Natural killer cell treated with Interleukin-12 subunit alpha and Interleukin-12 subunit beta and Interleukin-15 and Interleukin-18, amount 100 ng/mL, for 72 hours (primary cell): ENCODE measurements around the gene CLK1. TPM values are rescaled to one million over a fixed set of nuclear protein-coding genes. Genes with fewer than 3 reads are reported as not detected.

Source experiments
- ATAC-seq, 2 donors: fragments of 150-1000 bp; cut with Tn5 transposase in 1 of 2; sonication (Bioruptor Pico), chemical (Tn5 transposase) in 1 of 2; 2 replicates each; pipeline ENCODE4 v1.10.0; 2021
- DNase-seq: peaks from one replicate; pipeline ENCODE4 v3.0.0; 2022; ENCODE audit warnings: low spot score
- H3K27ac Mint-ChIP-seq, 2 donors: 1 replicate in 1 of 2; 2 replicates in 1 of 2; pipeline ENCODE4 v1.8.0; 2022; ENCODE audit warnings: mixed read lengths in 2 of 2, mild to moderate bottlenecking in 1 of 2, moderate library complexity in 1 of 2
- H3K27me3 Mint-ChIP-seq, 2 donors: 1 replicate in 1 of 2; 2 replicates in 1 of 2; pipeline ENCODE4 v1.8.0; 2022; ENCODE audit warnings: mixed read lengths in 2 of 2
- H3K36me3 Mint-ChIP-seq: one replicate; pipeline ENCODE4 v1.8.0; 2022; ENCODE audit warnings: mixed read lengths
- H3K4me1 Mint-ChIP-seq, 2 donors: 1 replicate in 1 of 2; 2 replicates in 1 of 2; pipeline ENCODE4 v1.8.0; 2022; ENCODE audit warnings: low read depth in 2 of 2, mixed read lengths in 2 of 2, mild to moderate bottlenecking in 1 of 2
- H3K4me3 Mint-ChIP-seq: one replicate; pipeline ENCODE4 v1.8.0; 2022; ENCODE audit warnings: mixed read lengths
- H3K9me3 Mint-ChIP-seq: 2 replicates; pipeline ENCODE4 v1.8.0; 2022; ENCODE audit warnings: mixed read lengths
- total RNA-seq, 2 donors: library from RNA; stranded (reverse); gene quantifications; one replicate each; pipeline ENCODE4 v1.2.3, GENCODE V29; 2022

The CLK1 gene
- total RNA-seq, 2 donors from 2014 or later: 108 to 168 TPM

DNA sequence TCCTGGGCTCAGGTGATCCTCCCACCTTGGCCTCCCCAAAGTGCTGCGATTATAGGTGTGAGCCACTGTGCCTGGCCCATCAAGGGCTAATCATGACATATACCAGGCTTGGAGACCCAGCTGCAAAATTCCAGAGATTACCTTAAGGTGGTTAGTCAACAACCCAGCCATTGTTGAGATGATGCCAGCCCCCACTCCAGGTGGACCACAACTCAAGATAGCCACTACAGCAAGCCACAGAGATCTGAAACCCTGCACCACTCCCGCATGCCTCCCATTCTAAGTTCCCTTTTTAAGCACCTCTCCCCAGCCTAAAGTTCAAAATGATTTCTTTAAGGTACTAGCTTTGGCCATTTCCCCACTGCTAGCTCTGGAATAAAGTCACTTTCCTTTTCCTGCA is 4.6 kb upstream of the CLK1 start:
- H3K27ac Mint-ChIP-seq: no peak overlapping the region
- ATAC-seq: no peak
- H3K36me3 Mint-ChIP-seq: peaks cover 1% of the 10 kb centered on the region
- peaks cover 7 to 8% of the 10 kb centered on the region in 2 donors for H3K4me1 Mint-ChIP-seq
- no peak for DNase-seq
- no peaks in the 10 kb centered on the region for H3K27me3 Mint-ChIP-seq
- no peaks in the 10 kb centered on the region for H3K9me3 Mint-ChIP-seq
- no peak overlapping the region for H3K4me3 Mint-ChIP-seq

DNA sequence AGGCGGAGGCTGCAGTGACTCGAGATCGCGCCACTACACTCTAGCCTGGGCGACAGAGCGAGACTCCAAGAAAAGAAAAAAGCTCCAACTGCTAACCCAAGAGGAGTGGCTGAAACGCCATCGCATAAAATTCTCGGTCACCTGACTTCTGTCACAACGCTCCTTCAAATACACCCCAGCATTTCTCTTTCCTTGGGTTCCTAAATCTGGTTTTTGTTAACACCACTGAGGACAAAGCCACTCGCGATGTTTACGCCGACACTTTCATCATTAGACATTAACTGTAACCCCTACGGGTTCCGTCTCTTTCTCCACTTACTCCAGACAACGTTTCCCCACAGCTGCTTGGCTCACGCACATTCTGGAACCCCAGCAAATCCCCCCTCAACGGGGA is 679 bp downstream of the CLK1 start:
- ATAC-seq (no peak), DNase-seq (no peak)
- Mint-ChIP-seq H3K27me3 (no peaks in the 10 kb centered on the region), H3K36me3 (peaks cover 39% of the 10 kb centered on the region), H3K4me1 (peaks cover 35% of the 10 kb centered on the region in 2 donors), H3K27ac (peak overlapping the region; percentile 94 to 96), H3K4me3 (peak overlapping the region; percentile 99), H3K9me3 (no peaks in the 10 kb centered on the region)

DNA sequence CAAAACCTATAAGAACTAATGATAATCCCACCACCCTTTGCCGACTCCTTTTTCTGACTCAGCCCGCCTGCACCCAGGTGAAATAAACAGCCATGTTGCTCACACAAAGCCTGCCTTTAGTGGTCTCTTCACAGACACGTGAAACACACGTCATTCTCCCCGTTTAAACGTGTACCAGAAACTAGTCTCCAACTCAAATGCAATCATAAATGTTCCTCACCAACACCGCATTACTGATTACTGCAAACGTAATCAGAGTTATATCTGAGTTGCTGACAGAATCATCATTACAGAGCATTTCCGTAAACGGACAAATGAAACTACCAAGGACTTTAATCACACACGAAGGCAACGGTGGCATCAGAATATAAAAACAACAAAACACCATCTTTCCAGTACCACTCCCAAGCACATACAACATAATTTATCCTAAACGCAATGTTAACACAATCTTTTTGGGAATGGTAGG is 1.9 kb downstream of the CLK1 start:
- ATAC-seq: peak in 1 of 2 donors; percentile 51
- DNase-seq: peak; percentile 63
- Mint-ChIP-seq H3K27me3 (no peaks in the 10 kb centered on the region), H3K4me1 (peaks cover 43 to 47% of the 10 kb centered on the region in 2 donors), H3K27ac (peak overlapping the region; percentile 94 to 96), H3K4me3 (peak overlapping the region; percentile 99), H3K9me3 (no peaks in the 10 kb centered on the region), H3K36me3 (peaks cover 51% of the 10 kb centered on the region)

DNA sequence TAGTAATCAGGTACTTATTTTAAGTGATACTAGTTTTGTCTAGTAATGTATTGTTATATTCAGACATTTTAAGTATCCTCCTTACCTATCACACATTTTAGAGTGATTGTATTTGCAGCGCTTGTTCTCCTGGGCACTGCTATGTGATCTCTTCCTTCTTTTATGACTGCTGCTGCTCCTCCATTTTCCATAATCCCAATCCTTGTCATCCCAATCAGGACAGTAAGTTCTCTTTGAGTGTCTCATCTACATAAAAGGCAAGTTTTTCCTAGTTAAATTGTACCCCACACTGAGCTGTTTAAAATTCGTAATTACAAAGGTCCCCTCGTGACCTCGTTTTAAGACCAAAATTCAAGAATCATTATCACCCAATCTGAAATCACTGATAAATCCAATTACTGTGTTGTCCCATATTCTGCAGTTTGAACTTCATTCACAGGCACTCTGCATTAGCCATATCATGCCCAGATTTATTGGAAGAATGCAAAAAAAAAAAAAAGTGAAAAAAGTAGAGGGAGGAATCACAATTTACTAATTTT is 2.8 kb downstream of the CLK1 start:
- DNase-seq: no peak
- Mint-ChIP-seq H3K4me3 (peak overlapping the region; percentile 99), H3K9me3 (no peaks in the 10 kb centered on the region), H3K27me3 (no peaks in the 10 kb centered on the region), H3K36me3 (peaks cover 60% of the 10 kb centered on the region), H3K27ac (peak overlapping the region; percentile 94 to 96), H3K4me1 (peaks cover 52 to 55% of the 10 kb centered on the region in 2 donors)
- ATAC-seq: no peak

DNA sequence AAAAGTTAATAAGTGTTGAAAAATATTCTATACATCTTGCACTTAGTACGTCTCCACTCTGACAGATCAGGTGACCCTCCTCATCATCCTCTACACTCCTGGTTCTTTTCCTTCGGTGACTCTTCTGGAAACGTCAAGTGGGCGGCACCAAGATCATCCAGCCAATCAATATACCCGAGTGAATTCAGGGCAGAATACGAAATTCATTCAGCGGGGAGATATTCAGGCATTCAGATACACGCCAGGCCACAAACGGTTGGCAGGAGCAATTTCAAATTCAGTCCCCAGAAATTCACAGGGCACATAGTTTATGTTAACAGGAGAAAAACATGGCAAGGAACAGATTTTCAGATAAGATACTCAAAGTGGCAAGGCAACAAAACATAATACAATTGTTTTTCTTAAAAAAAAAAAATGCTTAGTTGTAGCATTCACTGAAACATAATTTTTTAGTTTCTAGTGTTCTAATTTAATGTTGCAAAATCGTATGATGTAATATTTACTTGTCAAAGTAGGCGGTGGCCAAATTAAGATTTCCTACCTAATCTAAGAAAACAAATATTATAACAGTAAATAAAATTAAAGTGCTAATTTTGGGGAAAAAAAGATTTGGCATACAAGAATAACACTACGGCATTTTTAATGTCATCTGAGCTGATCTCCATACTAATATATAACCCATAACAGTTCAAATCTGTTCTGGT is 4.2 kb downstream of the CLK1 start:
- peak overlapping the region; percentile 81 for H3K4me3 Mint-ChIP-seq

DNA sequence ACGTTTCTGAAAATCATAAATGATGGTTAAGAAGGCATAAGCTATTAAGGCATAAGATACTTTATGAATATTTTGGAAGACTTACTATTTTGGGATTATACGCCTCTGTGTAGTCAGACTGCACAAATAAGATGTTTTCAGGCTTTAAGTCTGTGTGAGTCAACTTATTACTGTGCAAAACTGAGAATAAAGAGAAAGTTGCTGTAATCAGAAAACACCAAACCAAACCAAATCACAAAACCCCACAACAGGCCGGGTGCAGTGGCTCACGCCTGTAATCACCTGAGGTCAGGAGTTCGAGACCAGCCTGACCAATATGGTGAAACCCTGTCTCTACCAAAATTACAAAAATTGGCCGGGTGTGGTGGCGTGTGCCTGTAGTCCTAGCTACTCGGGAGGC is 7.7 kb downstream of the CLK1 start:
- peaks cover 45 to 49% of the 10 kb centered on the region in 2 donors for H3K4me1 Mint-ChIP-seq
- DNase-seq: no peak

More for the DNA sequence above, 4.2 kb downstream of the CLK1 start:
- no peak for ATAC-seq
- no peak for DNase-seq
- peaks cover 55 to 57% of the 10 kb centered on the region in 2 donors for H3K4me1 Mint-ChIP-seq
- H3K9me3 Mint-ChIP-seq: no peaks in the 10 kb centered on the region
- H3K27me3 Mint-ChIP-seq: no peaks in the 10 kb centered on the region
- peak overlapping the region; percentile 71 to 96 for H3K27ac Mint-ChIP-seq
- H3K36me3 Mint-ChIP-seq: peaks cover 64% of the 10 kb centered on the region

DNA sequence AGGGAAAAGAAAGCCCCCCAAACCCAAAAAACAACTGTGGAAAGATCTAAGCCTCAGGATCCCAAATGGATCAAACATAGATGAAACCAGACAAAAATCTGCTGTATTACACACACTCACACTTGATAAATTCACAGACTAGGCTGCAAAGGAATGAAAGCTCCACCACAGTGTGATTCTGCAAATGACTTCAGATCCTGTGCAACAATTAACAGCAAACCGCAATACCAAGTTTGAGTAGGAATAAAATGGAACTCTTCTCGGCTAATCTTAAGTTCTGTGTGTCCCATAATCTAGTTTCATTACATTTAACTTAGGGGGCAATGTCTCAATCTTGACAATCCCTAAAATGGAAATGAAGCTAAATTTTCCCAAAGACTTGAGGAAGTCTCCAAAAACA is 11.9 kb downstream of the CLK1 start:
- Mint-ChIP-seq H3K27me3 (no peaks in the 10 kb centered on the region), H3K4me1 (peaks cover 12 to 22% of the 10 kb centered on the region in 2 donors), H3K27ac (peak overlapping the region; percentile 14 to 67), H3K36me3 (peaks cover 41% of the 10 kb centered on the region), H3K9me3 (no peaks in the 10 kb centered on the region), H3K4me3 (no peak overlapping the region)
- no peak for DNase-seq
- no peak for ATAC-seq

More for the DNA sequence above, 7.7 kb downstream of the CLK1 start:
- H3K4me3 Mint-ChIP-seq: no peak overlapping the region
- H3K27me3 Mint-ChIP-seq: no peaks in the 10 kb centered on the region
- no peak for ATAC-seq
- H3K27ac Mint-ChIP-seq: peak overlapping the region in 1 of 2 donors; percentile 96
- no peaks in the 10 kb centered on the region for H3K9me3 Mint-ChIP-seq
- peaks cover 60% of the 10 kb centered on the region for H3K36me3 Mint-ChIP-seq

DNA sequence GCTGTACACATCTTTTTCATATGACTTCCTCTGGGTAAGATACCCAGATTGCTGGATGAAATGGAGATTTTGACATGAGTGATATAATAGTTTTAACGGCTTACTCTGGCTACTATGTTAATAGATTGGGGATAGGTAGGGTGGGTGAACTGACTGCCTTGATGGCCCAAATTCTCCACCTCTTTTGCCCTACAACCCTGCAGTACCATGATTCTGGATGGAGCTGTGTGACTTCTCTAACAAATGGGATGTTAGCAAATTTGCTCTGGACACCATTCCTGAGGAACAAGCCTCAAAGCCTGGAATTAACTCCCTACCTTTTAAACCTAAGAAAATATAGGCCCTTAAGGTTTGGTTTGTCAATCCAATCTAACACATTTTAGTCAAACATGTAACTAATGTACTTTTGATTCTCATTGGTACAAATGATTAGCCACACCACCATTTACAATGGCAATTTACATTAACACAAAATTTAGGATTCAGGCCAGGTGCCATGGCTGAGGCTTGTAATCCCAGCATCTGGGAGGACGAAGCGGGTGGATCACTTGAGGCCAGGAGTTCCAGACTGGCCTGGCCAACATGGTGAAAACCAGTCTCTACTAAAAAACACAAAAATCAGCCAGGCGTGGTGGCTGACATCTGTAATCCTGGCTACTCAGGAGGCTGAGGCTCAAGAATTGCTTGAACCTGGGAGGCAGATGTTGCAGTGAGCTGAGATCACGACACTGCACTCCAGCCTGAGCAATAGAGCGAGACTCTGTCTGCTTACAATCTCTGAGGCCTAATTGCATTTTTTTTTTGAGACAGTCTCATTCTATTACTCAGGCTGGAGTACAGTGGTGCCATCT is 12.8 kb downstream of the CLK1 start:
- Mint-ChIP-seq H3K27me3 (no peaks in the 10 kb centered on the region), H3K36me3 (peaks cover 32% of the 10 kb centered on the region), H3K27ac (peak overlapping the region in 1 of 2 donors; percentile 67), H3K9me3 (no peaks in the 10 kb centered on the region), H3K4me1 (peaks cover 3 to 13% of the 10 kb centered on the region in 2 donors), H3K4me3 (no peak overlapping the region)
- no peak for DNase-seq
- no peak for ATAC-seq

DNA sequence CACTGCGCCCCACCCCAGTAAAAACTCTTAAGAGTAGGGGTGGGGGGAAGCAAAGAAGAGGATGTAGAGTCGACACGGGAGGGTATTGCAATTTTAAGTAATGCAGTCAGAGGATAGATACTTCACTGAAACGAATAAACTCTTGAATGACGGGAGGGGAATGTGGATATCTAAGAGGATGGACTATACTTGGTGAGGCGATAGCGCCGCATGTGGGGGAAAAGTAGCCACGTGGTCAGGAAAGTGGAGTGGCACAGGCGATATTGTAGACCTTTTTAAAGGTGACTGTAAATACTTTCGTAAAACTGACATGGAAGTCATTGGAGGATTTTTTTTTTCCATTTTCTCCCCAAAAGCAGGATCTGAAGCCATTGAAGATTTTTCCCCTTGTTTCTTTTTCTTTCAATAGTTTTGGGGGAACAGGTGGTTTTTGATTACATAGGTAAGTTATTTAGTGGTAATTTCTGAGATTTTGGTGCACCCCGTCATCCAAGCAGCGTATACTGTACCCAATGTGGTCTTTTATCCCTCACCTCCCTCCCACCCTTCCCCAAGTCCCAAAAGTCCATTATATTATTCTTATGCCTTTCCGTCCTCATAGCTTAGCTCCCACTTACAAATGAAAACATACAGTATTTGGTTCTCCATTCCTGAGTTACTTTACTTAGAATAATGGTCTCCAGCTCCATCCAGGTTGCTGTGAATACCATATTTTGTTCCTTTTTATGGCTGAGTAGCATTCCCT is 13.8 kb downstream of the CLK1 start:
- Mint-ChIP-seq H3K9me3 (no peaks in the 10 kb centered on the region), H3K4me3 (no peak overlapping the region)

DNA sequence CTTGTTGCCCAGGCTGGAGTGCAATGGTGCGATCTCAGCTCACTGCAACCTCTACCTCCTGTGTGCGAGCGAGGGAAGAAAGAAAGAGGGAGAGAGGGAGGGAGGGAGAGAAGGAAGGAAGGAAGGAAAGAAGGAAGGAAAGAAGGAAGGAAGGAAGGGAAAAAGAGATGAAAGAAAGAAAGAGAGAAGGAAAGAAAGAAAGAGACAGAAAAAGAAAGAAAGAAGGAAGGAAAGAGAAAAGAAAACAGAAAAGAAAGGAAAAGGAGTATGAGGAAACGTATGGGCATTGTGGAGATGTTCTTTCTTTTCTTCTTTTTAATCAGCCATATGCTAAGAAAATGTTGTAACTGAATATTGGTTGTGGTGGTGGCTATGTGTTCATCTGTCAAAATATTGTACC is 16.5 kb downstream of the CLK1 start:
- H3K27me3 Mint-ChIP-seq: no peaks in the 10 kb centered on the region

More for the DNA sequence above, 13.8 kb downstream of the CLK1 start:
- Mint-ChIP-seq H3K4me1 (peaks cover 0 to 11% of the 10 kb centered on the region in 2 donors), H3K36me3 (peaks cover 28% of the 10 kb centered on the region), H3K27ac (peak overlapping the region in 1 of 2 donors; percentile 51), H3K27me3 (no peaks in the 10 kb centered on the region)
- ATAC-seq: no peak
- DNase-seq: no peak

DNA sequence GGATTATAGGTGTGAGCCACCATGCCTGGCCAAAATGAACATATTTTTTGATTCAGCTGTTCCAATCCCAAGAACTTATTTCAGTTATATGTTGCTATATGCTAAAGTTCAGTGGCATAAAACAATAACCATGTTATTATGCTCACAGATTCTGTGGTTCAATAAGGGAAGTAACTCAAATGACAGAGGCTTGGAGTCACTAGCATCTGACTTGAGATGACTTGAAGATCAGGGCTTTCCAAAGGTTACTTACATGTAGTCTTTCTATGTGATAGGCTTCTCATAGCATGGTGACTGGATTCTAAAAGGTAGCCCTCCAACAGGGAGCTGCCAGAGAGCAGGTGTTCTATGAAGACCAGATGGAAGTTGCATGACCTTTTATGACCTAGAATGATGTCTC is 17.2 kb downstream of the CLK1 start:
- no peak overlapping the region for H3K27ac Mint-ChIP-seq
- peaks cover 16% of the 10 kb centered on the region for H3K36me3 Mint-ChIP-seq
- H3K4me3 Mint-ChIP-seq: no peak overlapping the region
- H3K4me1 Mint-ChIP-seq: peaks cover 0 to 5% of the 10 kb centered on the region in 2 donors
- H3K27me3 Mint-ChIP-seq: no peaks in the 10 kb centered on the region
- ATAC-seq (no peak), DNase-seq (no peak)
- no peaks in the 10 kb centered on the region for H3K9me3 Mint-ChIP-seq

More for the DNA sequence above, 16.5 kb downstream of the CLK1 start:
- H3K27ac Mint-ChIP-seq: no peak overlapping the region
- H3K36me3 Mint-ChIP-seq: peaks cover 23% of the 10 kb centered on the region
- H3K4me1 Mint-ChIP-seq: peaks cover 0 to 9% of the 10 kb centered on the region in 2 donors
- no peak for DNase-seq
- H3K4me3 Mint-ChIP-seq: no peak overlapping the region
- no peaks in the 10 kb centered on the region for H3K9me3 Mint-ChIP-seq
- ATAC-seq: no peak

DNA sequence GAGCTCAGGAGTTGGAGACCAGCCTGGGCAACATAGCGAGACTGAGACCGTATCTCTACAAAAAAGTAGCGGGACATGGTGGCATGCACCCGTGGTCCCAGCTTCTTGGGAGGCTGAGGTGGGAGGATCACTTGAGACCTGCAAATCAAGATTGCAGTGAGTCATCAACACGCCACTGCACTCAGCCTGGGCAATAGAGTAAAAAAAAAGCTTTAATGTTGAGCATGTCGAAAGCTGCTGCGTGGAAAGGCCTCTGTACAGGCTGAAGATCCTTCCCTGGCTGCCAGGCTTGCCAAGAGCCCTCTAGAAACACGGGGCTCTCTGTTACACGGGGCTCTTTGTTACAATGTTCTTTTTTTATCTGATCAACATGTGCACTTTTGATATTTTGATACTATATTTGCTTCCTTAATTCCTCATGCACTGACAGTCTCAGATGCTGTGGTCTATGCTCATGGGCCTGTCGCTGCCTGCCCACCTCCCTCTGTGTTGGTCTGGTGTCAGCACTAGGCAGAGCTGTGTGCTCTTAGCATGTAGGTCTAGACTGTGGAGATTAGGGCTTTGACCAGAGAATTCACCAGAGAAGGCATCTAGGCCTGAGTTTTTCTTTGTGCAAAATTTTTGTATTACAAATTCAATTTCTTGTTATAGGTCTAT is 18.7 kb downstream of the CLK1 start:
- H3K27ac Mint-ChIP-seq: no peak overlapping the region
- no peak for DNase-seq
- H3K9me3 Mint-ChIP-seq: no peaks in the 10 kb centered on the region
- H3K27me3 Mint-ChIP-seq: no peaks in the 10 kb centered on the region
- ATAC-seq: peak in 1 of 2 donors; percentile 21
- no peak overlapping the region for H3K4me3 Mint-ChIP-seq
- H3K4me1 Mint-ChIP-seq: peaks cover 0 to 4% of the 10 kb centered on the region in 2 donors
- peaks cover 5% of the 10 kb centered on the region for H3K36me3 Mint-ChIP-seq

DNA sequence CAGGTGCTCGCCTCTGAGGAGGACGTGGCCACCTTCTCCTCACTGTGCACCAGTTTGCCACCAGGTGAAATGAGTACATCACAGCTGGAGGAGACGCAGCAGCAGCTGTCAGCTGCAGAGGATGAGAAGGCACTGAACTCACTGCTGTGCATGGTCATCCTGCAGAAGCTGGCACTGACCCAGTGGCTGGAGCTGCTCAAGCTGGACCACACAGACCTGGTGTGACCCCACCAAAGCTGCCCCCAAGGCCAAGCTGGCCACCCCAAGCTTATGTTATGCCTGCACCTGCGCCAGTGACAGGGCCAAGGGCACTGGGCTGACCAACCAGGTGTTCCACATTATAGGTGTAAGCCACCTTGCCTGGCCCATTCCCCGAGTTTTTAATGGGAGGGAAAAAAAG is 19.3 kb downstream of the CLK1 start:
- Mint-ChIP-seq H3K9me3 (no peaks in the 10 kb centered on the region), H3K27me3 (no peaks in the 10 kb centered on the region), H3K36me3 (no peaks in the 10 kb centered on the region), H3K4me3 (no peak overlapping the region), H3K4me1 (peaks cover 0 to 4% of the 10 kb centered on the region in 2 donors), H3K27ac (no peak overlapping the region)
- DNase-seq (no peak), ATAC-seq (peak in 1 of 2 donors; percentile 52)
